SK-N-SH (cell line): Measurements from ENCODE around the gene TBCC. TPM values are rescaled to one million over a fixed set of nuclear protein-coding genes. Genes with fewer than 3 reads are reported as not detected.

Experiments
- CTCF ChIA-PET: fragments of 300-600, 350-600 bp; formaldehyde crosslinking; extraction: SDS; loops from one replicate; lab custom pipeline; 2021; lab: Yijun Ruan, JAX
- POLR2A ChIA-PET: fragments of 350-600 bp; sonication (Branson Sonifier 250); formaldehyde crosslinking; extraction: SDS; loops from one replicate; lab custom pipeline; 2020; ENCODE audit warnings: antibody characterized with exemption, inconsistent platforms; lab: Yijun Ruan, JAX
- DNase-seq: peaks from one replicate; pipeline ENCODE4 v3.0.0; 2012
- H2AFZ ChIP-seq: fragments of 200-600 bp; sonication (generic); 2 replicates; pipeline ENCODE4 v1.8.1; 2016; ENCODE audit warnings: antibody characterized with exemption, mild to moderate bottlenecking, low read depth
- H3F3A ChIP-seq: fragments of 200-600 bp; sonication (generic); replicated peaks from 2 replicates; pipeline ENCODE3; 2016; ENCODE audit warnings: antibody characterized with exemption, mild to moderate bottlenecking; ENCODE audit not compliant: insufficient read depth
- H3K27ac ChIP-seq, 2 experiments: fragments of 200-500 bp in 1 of 2; fragments of 200-600 bp in 1 of 2; sonication (Bioruptor generic) in 1 of 2; sonication (generic), shearing (Covaris generic) in 1 of 2; 2 replicates each; pipeline versions ENCODE4 v1.5.1 to v1.6.1; 2014 to 2016; ENCODE audit warnings: low read depth in 2 of 2, inconsistent platforms in 1 of 2, low read length in 1 of 2, mild to moderate bottlenecking in 1 of 2, mixed read lengths in 1 of 2
- H3K27me3 ChIP-seq: fragments of 200-600 bp; sonication (generic), shearing (Covaris generic); 2 replicates; pipeline ENCODE4 v1.6.1; 2016; ENCODE audit warnings: mixed run types; ENCODE audit not compliant: insufficient read depth
- H3K36me3 ChIP-seq, 2 experiments: fragments of 200-500 bp in 1 of 2; fragments of 200-600 bp in 1 of 2; sonication (Bioruptor generic) in 1 of 2; sonication (generic) in 1 of 2; replicated peaks in 1 of 2; 2 replicates each; pipeline versions ENCODE3 to v1.5.1; 2014 to 2016; ENCODE audit warnings: low read length in 1 of 2, mild to moderate bottlenecking in 1 of 2; ENCODE audit not compliant: insufficient read depth in 2 of 2, control insufficient read depth in 1 of 2
- H3K4me1 ChIP-seq, 2 experiments: fragments of 200-500 bp in 1 of 2; fragments of 200-600 bp in 1 of 2; sonication (Bioruptor generic) in 1 of 2; sonication (generic), shearing (Covaris generic) in 1 of 2; 2 replicates each; pipeline versions ENCODE4 v1.5.1 to v1.6.1; 2014 to 2016; ENCODE audit warnings: low read depth in 1 of 2, low read length in 1 of 2, mixed run types in 1 of 2; ENCODE audit not compliant: insufficient read depth in 2 of 2, control insufficient read depth in 1 of 2
- H3K4me2 ChIP-seq: fragments of 200-600 bp; sonication (generic), shearing (Covaris generic); 2 replicates; pipeline ENCODE4 v1.6.1; 2017; ENCODE audit warnings: mixed run types
- H3K4me3 ChIP-seq, 2 experiments: fragments of 200-500 bp in 1 of 2; fragments of 200-600 bp in 1 of 2; sonication (Bioruptor generic) in 1 of 2; sonication (generic), shearing (Covaris generic) in 1 of 2; 2 replicates each; pipeline versions ENCODE4 v1.5.1 to v1.8.1; 2014 to 2016; ENCODE audit warnings: low read depth in 2 of 2, inconsistent platforms in 1 of 2, low read length in 1 of 2, mild to moderate bottlenecking in 1 of 2, mixed read lengths in 1 of 2, moderate library complexity in 1 of 2
- H3K79me2 ChIP-seq: fragments of 200-600 bp; sonication (generic); 2 replicates; pipeline ENCODE4 v1.8.1; 2017; ENCODE audit warnings: mild to moderate bottlenecking; ENCODE audit not compliant: insufficient read depth
- H3K9ac ChIP-seq: fragments of 200-600 bp; sonication (generic); 2 replicates; pipeline ENCODE4 v1.6.1; 2017; ENCODE audit warnings: mixed run types
- H3K9me2 ChIP-seq: fragments of 200-600 bp; sonication (generic); 2 replicates; pipeline ENCODE4 v1.6.1; 2017; ENCODE audit warnings: mixed run types
- H3K9me3 ChIP-seq: fragments of 200-600 bp; sonication (generic); 2 replicates; pipeline ENCODE4 v1.6.1; 2017; ENCODE audit warnings: mixed run types, mild to moderate bottlenecking, moderate library complexity
- H4K20me1 ChIP-seq: fragments of 200-600 bp; sonication (generic); 2 replicates; pipeline ENCODE4 v1.6.1; 2017; ENCODE audit warnings: mild to moderate bottlenecking, mixed run types; ENCODE audit not compliant: insufficient read depth
- CHD2 ChIP-seq: fragments of 150-350 bp; IDR thresholded peaks from 2 replicates; pipeline ENCODE4 v1.6.1; 2018; ENCODE audit warnings: low read length; ENCODE audit not compliant: partially characterized antibody
- ELF1 ChIP-seq: IDR thresholded peaks from 2 replicates; pipeline ENCODE4 v1.4.0; 2012
- EP300 ChIP-seq, 2 experiments: IDR thresholded peaks; 2 replicates each; pipeline versions ENCODE4 v1.4.0 to v1.6.1; 2012; ENCODE audit warnings: borderline replicate concordance in 1 of 2, low read depth in 1 of 2, low read length in 1 of 2
- EZH2phosphoT487 ChIP-seq: fragments of 200-600 bp; sonication (generic); IDR thresholded peaks from 2 replicates; pipeline ENCODE4 v1.6.1; 2017; ENCODE audit warnings: low read depth, mixed run types, mild to moderate bottlenecking, antibody characterized with exemption, moderate library complexity, borderline replicate concordance
- FOXM1 ChIP-seq: IDR thresholded peaks from 2 replicates; pipeline ENCODE4 v1.4.0; 2012; ENCODE audit warnings: low read depth, mild to moderate bottlenecking
- GABPA ChIP-seq: IDR thresholded peaks from 2 replicates; pipeline ENCODE4 v1.4.0; 2012; ENCODE audit warnings: low read depth, mild to moderate bottlenecking
- JUND ChIP-seq: IDR thresholded peaks from 2 replicates; pipeline ENCODE4 v1.4.0; 2012
- MAX ChIP-seq: IDR thresholded peaks from 2 replicates; pipeline ENCODE4 v1.4.0; 2012; ENCODE audit warnings: low read depth
- MEF2A ChIP-seq: IDR thresholded peaks from 2 replicates; pipeline ENCODE4 v1.4.0; 2012; ENCODE audit warnings: low read depth, borderline replicate concordance
- POLR2AphosphoS5 ChIP-seq: IDR thresholded peaks from 2 replicates; pipeline ENCODE4 v1.6.1; 2012; ENCODE audit warnings: low read depth, low read length
- REST ChIP-seq: IDR thresholded peaks from 2 replicates; pipeline ENCODE4 v1.6.1; 2012; ENCODE audit warnings: mild to moderate bottlenecking, low read depth, low read length, moderate library complexity
- RXRA ChIP-seq: IDR thresholded peaks from 2 replicates; pipeline ENCODE4 v1.4.0; 2012; ENCODE audit warnings: low read depth, mild to moderate bottlenecking, borderline replicate concordance
- SMC3 ChIP-seq: IDR thresholded peaks from 2 replicates; pipeline ENCODE4 v1.6.1; 2012; ENCODE audit warnings: low read depth, low read length, improper control_type of control experiment
- USF2 ChIP-seq: fragments of 150-350 bp; IDR thresholded peaks from 2 replicates; pipeline ENCODE4 v1.6.1; 2017; ENCODE audit warnings: antibody characterized with exemption, low read length, low read depth, borderline replicate concordance
- WGBS: methylation state at CpG from one replicate; pipeline ENCODE4 v1.1.6; 2017; ENCODE audit warnings: low lambda C conversion rate; 5-methylcytosine and 5-hydroxymethylcytosine counted together
- polyA plus RNA-seq, 3 experiments: library from polyadenylated mRNA; depleted of rRNA; stranded (reverse); fragments of >200 nt; gene quantifications; 2 replicates each; pipeline ENCODE4 v1.2.3, GENCODE V29; 2012
- TF ChIP-seq, protein P1 (sequence below): IDR thresholded peaks from 2 replicates; pipeline ENCODE4 v1.4.0; 2012; ENCODE audit warnings: low read depth, borderline replicate concordance

Gene TBCC
- polyA plus RNA-seq, 1 of the 3 experiments (the other 2 are of a cell fraction), result 18.2 TPM

DNA sequence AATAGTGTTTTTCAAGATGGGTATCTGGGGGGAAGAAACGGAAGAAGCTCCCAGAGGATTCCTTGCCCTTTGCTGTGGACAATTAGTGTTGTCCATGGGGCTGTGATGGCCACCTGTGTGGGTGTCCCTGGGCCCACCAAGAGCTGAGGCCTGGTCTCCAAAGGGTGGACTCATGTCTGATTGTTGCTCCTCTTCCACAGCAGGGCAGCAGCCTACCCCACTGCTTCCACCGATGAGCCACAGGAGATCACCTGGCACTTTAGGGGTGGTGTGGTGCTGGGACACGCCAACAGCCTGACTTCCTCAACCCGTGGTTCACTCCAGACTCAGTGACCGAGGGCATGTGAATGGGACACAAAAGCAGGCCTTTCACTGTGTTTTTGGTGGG, 48.6 kb downstream of the TBCC start:
- Histone ChIP-seq H3K27ac (no peak overlapping the region), H3F3A (peaks cover 13% of the 10 kb centered on the region), H3K4me1 (peaks cover 4% of the 10 kb centered on the region in 2 experiments; a peak in 3 of 4 replicates), H3K4me3 (no peak overlapping the region), H3K36me3 (peaks cover 10 to 13% of the 10 kb centered on the region in 2 experiments), H3K79me2 (no peaks in the 10 kb centered on the region), H3K9me3 (no peaks in the 10 kb centered on the region), H3K4me2 (no peak overlapping the region), H2AFZ (no peak overlapping the region), H4K20me1 (no peaks in the 10 kb centered on the region), H3K9me2 (no peaks in the 10 kb centered on the region), H3K27me3 (no peaks in the 10 kb centered on the region), H3K9ac (no peak overlapping the region)
- TF ChIP-seq FOXM1, result no peak
- TF ChIP-seq CHD2, result no peak
- TF ChIP-seq POLR2AphosphoS5, result no peak
- TF ChIP-seq MAX, result no peak
- no peak for TF ChIP-seq EP300 (IDR thresholded peaks at IDR 0.05; ENCODE audit: borderline replicate concordance in 1 of 2, low read depth in 1 of 2, low read length in 1 of 2)
- no peak for TF ChIP-seq JUND
- TF ChIP-seq ELF1, result no peak
- TF ChIP-seq MEF2A, result no peak
- no peak for TF ChIP-seq USF2
- no peak for TF ChIP-seq RXRA
- no peak for TF ChIP-seq GABPA
- TF ChIP-seq EZH2phosphoT487, result no peak
- TF ChIP-seq SMC3, result no peak
- TF ChIP-seq REST, result no peak
- TF ChIP-seq, protein P1, sequence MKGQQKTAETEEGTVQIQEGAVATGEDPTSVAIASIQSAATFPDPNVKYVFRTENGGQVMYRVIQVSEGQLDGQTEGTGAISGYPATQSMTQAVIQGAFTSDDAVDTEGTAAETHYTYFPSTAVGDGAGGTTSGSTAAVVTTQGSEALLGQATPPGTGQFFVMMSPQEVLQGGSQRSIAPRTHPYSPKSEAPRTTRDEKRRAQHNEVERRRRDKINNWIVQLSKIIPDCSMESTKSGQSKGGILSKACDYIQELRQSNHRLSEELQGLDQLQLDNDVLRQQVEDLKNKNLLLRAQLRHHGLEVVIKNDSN, result no peak
- 100% methylated on average over 2 of the region's 5 CpGs for WGBS
- POLR2A ChIA-PET, result no interaction called here
- CTCF ChIA-PET, result interaction anchor here (3.2 kb wide), 1 partner anchor 29 kb away, joined by 13 read pairs; no protein-coding TSS in a partner anchor
- DNase-seq, result no peak
